IMR-90 (cell line): ENCODE results near the gene C11orf97. TPM values are rescaled to one million over a fixed set of nuclear protein-coding genes. Genes with fewer than 3 reads are reported as not detected.

Experiments
- ATAC-seq: fragments of 200-7000 bp; cut with Tn5 transposase; 2 replicates; pipeline ENCODE4 v1.9.1; 2020; ENCODE audit warnings: low read depth, mild to moderate bottlenecking, moderate library complexity
- BruUV-seq: library from RNA; stranded (reverse); fragments of 400-500 nt; replicated peaks from 2 replicates; lab custom pipeline; 2021; lab: Mats Ljungman, UMichigan
- CTCF ChIA-PET: fragments of 300-600 bp; formaldehyde crosslinking; extraction: SDS; loops from one replicate; lab custom pipeline; 2021; ENCODE audit warnings: antibody characterized with exemption; lab: Yijun Ruan, JAX
- POLR2A ChIA-PET: fragments of 300-600 bp; sonication (Branson Sonifier 250); formaldehyde crosslinking; loops from one replicate; lab custom pipeline; 2022; ENCODE audit warnings: antibody characterized with exemption; ENCODE audit not compliant: unreplicated experiment; lab: Charles Lee
- DNase-seq: peaks from one replicate; pipeline ENCODE4 v3.0.0; 2013
- H2AFZ ChIP-seq: replicated peaks from 2 replicates; pipeline ENCODE3; 2013; ENCODE audit warnings: low read length, mild to moderate bottlenecking; ENCODE audit not compliant: poor library complexity
- H2AK5ac ChIP-seq: 2 replicates; pipeline ENCODE4 v1.6.1; 2013; ENCODE audit warnings: low read depth, low read length, inconsistent platforms
- H2AK9ac ChIP-seq: replicated peaks from 2 replicates; pipeline ENCODE3; 2013; ENCODE audit warnings: mild to moderate bottlenecking, low read depth, low read length, moderate library complexity; ENCODE audit not compliant: poor library complexity
- H2BK120ac ChIP-seq: 2 replicates; pipeline ENCODE4 v1.6.1; 2013; ENCODE audit warnings: low read depth, low read length, inconsistent platforms
- H2BK15ac ChIP-seq: 3 replicates; pipeline ENCODE4 v1.6.1; 2013; ENCODE audit warnings: low read depth, low read length, inconsistent platforms
- H2BK20ac ChIP-seq: 2 replicates; pipeline ENCODE4 v1.6.1; 2013; ENCODE audit warnings: low read depth, mild to moderate bottlenecking, inconsistent platforms, low read length, moderate library complexity
- H2BK5ac ChIP-seq: 2 replicates; pipeline ENCODE4 v1.6.1; 2013; ENCODE audit warnings: mild to moderate bottlenecking, low read depth, low read length, inconsistent platforms; ENCODE audit not compliant: poor library complexity, severe bottlenecking
- H3K14ac ChIP-seq: replicated peaks from 2 replicates; pipeline ENCODE4 v1.6.1; 2013; ENCODE audit warnings: low read depth, low read length, inconsistent platforms
- H3K18ac ChIP-seq: 2 replicates; pipeline ENCODE4 v1.6.1; 2013; ENCODE audit warnings: low read depth, low read length, control low read depth
- H3K23ac ChIP-seq: 2 replicates; pipeline ENCODE4 v1.6.1; 2013; ENCODE audit warnings: low read depth, low read length, inconsistent platforms
- H3K27ac ChIP-seq: 2 replicates; pipeline ENCODE4 v1.5.1; 2013; ENCODE audit warnings: mild to moderate bottlenecking, control low read depth, low read length; ENCODE audit not compliant: insufficient read depth
- H3K27me3 ChIP-seq: 2 replicates; pipeline ENCODE4 v1.6.1; 2013; ENCODE audit warnings: low read length; ENCODE audit not compliant: control insufficient read depth, insufficient read depth
- H3K36me3 ChIP-seq: 2 replicates; pipeline ENCODE4 v1.6.1; 2013; ENCODE audit warnings: low read length, mixed read lengths; ENCODE audit not compliant: control insufficient read depth, insufficient read depth
- H3K4ac ChIP-seq: 2 replicates; pipeline ENCODE4 v1.6.1; 2013; ENCODE audit warnings: low read depth, low read length, inconsistent platforms
- H3K4me1 ChIP-seq: 2 replicates; pipeline ENCODE4 v1.6.1; 2013; ENCODE audit warnings: low read length, mixed read lengths; ENCODE audit not compliant: control insufficient read depth, insufficient read depth
- H3K4me2 ChIP-seq: 2 replicates; pipeline ENCODE4 v1.6.1; 2013; ENCODE audit warnings: low read depth, mild to moderate bottlenecking, control low read depth, low read length, moderate library complexity
- H3K4me3 ChIP-seq: 2 replicates; pipeline ENCODE4 v1.5.1; 2013; ENCODE audit warnings: low read depth, mild to moderate bottlenecking, control low read depth, low read length, moderate library complexity; ENCODE audit not compliant: insufficient read depth
- H3K56ac ChIP-seq: 2 replicates; pipeline ENCODE4 v1.6.1; 2013; ENCODE audit warnings: low read length, inconsistent platforms; ENCODE audit not compliant: insufficient read depth; ENCODE audit errors: extremely low read depth
- H3K79me1 ChIP-seq, 2 experiments: 2 replicates each; pipeline ENCODE4 v1.6.1; 2013; ENCODE audit warnings: low read length in 2 of 2, inconsistent platforms in 1 of 2, low read depth in 1 of 2
- H3K9ac ChIP-seq: 2 replicates; pipeline ENCODE4 v1.6.1; 2013; ENCODE audit warnings: low read depth, low read length, control low read depth
- H3K9me1 ChIP-seq: 2 replicates; pipeline ENCODE4 v1.6.1; 2013; ENCODE audit warnings: low read length, inconsistent platforms; ENCODE audit not compliant: insufficient read depth
- H3K9me3 ChIP-seq: 2 replicates; pipeline ENCODE4 v1.6.1; 2013; ENCODE audit warnings: low read length; ENCODE audit not compliant: control insufficient read depth, insufficient read depth
- H4K20me1 ChIP-seq: 2 replicates; pipeline ENCODE4 v1.6.1; 2013; ENCODE audit warnings: low read length, inconsistent platforms; ENCODE audit not compliant: insufficient read depth
- H4K5ac ChIP-seq: 2 replicates; pipeline ENCODE4 v1.6.1; 2013; ENCODE audit warnings: mild to moderate bottlenecking, low read depth, low read length, control low read depth
- H4K8ac ChIP-seq, 2 experiments: 2 replicates each; pipeline ENCODE4 v1.6.1; 2013; ENCODE audit warnings: low read depth in 2 of 2, low read length in 2 of 2, control low read depth in 1 of 2, inconsistent platforms in 1 of 2
- H4K91ac ChIP-seq: 2 replicates; pipeline ENCODE4 v1.6.1; 2013; ENCODE audit warnings: low read depth, low read length, inconsistent platforms; ENCODE audit not compliant: insufficient read depth
- BHLHE40 ChIP-seq: fragments of 150-350 bp; IDR thresholded peaks from 2 replicates; pipeline ENCODE4 v1.6.1; 2016; ENCODE audit warnings: mild to moderate bottlenecking, low read depth, low read length
- CEBPB ChIP-seq: IDR thresholded peaks from 2 replicates; pipeline ENCODE4 v1.6.1; 2012; ENCODE audit warnings: low read depth, low read length, improper control_type of control experiment
- CHD1 ChIP-seq: IDR thresholded peaks from 2 replicates; pipeline ENCODE4 v1.6.1; 2012; ENCODE audit warnings: low read depth, low read length, improper control_type of control experiment
- ELK1 ChIP-seq: fragments of 150-350 bp; IDR thresholded peaks from 2 replicates; pipeline ENCODE4 v1.6.1; 2016; ENCODE audit warnings: low read depth, mild to moderate bottlenecking, low read length, moderate library complexity, borderline replicate concordance
- FOS ChIP-seq: fragments of 150-350 bp; IDR thresholded peaks from 2 replicates; pipeline ENCODE4 v1.6.1; 2016; ENCODE audit warnings: low read depth, low read length
- MAFK ChIP-seq: IDR thresholded peaks from 2 replicates; pipeline ENCODE4 v1.6.1; 2012; ENCODE audit warnings: low read depth, low read length, improper control_type of control experiment
- MAZ ChIP-seq: IDR thresholded peaks from 2 replicates; pipeline ENCODE4 v1.6.1; 2012; ENCODE audit warnings: low read depth, mild to moderate bottlenecking, low read length, improper control_type of control experiment, moderate library complexity, borderline replicate concordance
- MXI1 ChIP-seq: IDR thresholded peaks from 2 replicates; pipeline ENCODE4 v1.6.1; 2012; ENCODE audit warnings: low read depth, mild to moderate bottlenecking, low read length, moderate library complexity, borderline replicate concordance
- NFE2L2 ChIP-seq: fragments of 150-350 bp; IDR thresholded peaks from 2 replicates; pipeline ENCODE4 v1.6.1; 2016; ENCODE audit warnings: low read depth, mild to moderate bottlenecking, low read length
- POLR2A ChIP-seq: IDR thresholded peaks from 2 replicates; pipeline ENCODE4 v1.6.1; 2012; ENCODE audit warnings: mild to moderate bottlenecking, low read depth, low read length
- RAD21 ChIP-seq: IDR thresholded peaks from 2 replicates; pipeline ENCODE4 v1.6.1; 2012; ENCODE audit warnings: low read length, improper control_type of control experiment
- RCOR1 ChIP-seq: IDR thresholded peaks from 2 replicates; pipeline ENCODE4 v1.6.1; 2012; ENCODE audit warnings: mild to moderate bottlenecking, low read length, improper control_type of control experiment; ENCODE audit not compliant: insufficient replicate concordance
- RFX5 ChIP-seq: IDR thresholded peaks from 2 replicates; pipeline ENCODE4 v1.8.0; 2012; ENCODE audit warnings: low read depth, mild to moderate bottlenecking, low read length, moderate library complexity
- WGBS, 2 experiments: methylation state at CpG; one replicate each; pipeline versions ENCODE4 v1.1.5 to v1.1.7; 2013; ENCODE audit warnings: missing lambda C conversion rate in 2 of 2; ENCODE audit not compliant: insufficient read length in 1 of 2; ENCODE audit errors: extremely low coverage in 2 of 2; 5-methylcytosine and 5-hydroxymethylcytosine counted together
- dilution Hi-C: fragments of 300-500 bp; cut with HindIII; formaldehyde crosslinking; loops from one replicate; pipeline ENCODE4 v1.14.3; 2018; ENCODE audit warnings: low sequenced_read_pairs; ENCODE audit not compliant: unreplicated experiment
- in situ Hi-C: fragments of 300-500 bp; cut with MboI; formaldehyde crosslinking; loops from 3 replicates; pipeline ENCODE4 v1.14.3; 2019; ENCODE audit warnings: low sequenced_read_pairs, inconsistent platforms, mixed read lengths
- intact Hi-C: fragments of 100-400 bp; cut with micrococcal nuclease; formaldehyde crosslinking; loops from 2 replicates; pipeline ENCODE4 v1.10.0; 2022
- polyA plus RNA-seq, 3 experiments: library from polyadenylated mRNA; depleted of rRNA; stranded (reverse); fragments of >200 nt; gene quantifications; 2 replicates each; pipeline ENCODE4 v1.2.3, GENCODE V29; 2012; ENCODE audit warnings: low replicate concordance in 1 of 3
- total RNA-seq: library from RNA; depleted of rRNA; stranded (reverse); fragments of >200 nt; gene quantifications from 2 replicates; pipeline ENCODE4 v1.2.3, GENCODE V29; 2012
- TF ChIP-seq, protein P1 (sequence below): fragments of 150-350 bp; IDR thresholded peaks from 2 replicates; pipeline ENCODE4 v1.6.1; 2017; ENCODE audit warnings: mild to moderate bottlenecking, antibody characterized with exemption, low read length, low read depth
- TF ChIP-seq, protein P2 (sequence below): conservative IDR thresholded peaks from 2 replicates; pipeline ENCODE4 v1.5.1; 2012; ENCODE audit warnings: mild to moderate bottlenecking, low read depth, low read length, improper control_type of control experiment

The C11orf97 gene
- total and polyA plus RNA-seq, 2 of the 4 experiments (the other 2 are of a cell fraction), result not detected

GRCh38 chr11:94568200-94568599 lies 55.9 kb downstream of the C11orf97 start:
- no TSS peak for BruUV-seq
- no peak overlapping the region for H3K4me3 ChIP-seq
- TF ChIP-seq MAFK (no peak), NFE2L2 (no peak), CHD1 (no peak), ELK1 (no peak), FOS (no peak), CEBPB (no peak), BHLHE40 (no peak), RCOR1 (no peak), MXI1 (no peak), POLR2A (no peak), RAD21 (no peak), RFX5 (no peak), MAZ (no peak)
- TF ChIP-seq, protein P1, sequence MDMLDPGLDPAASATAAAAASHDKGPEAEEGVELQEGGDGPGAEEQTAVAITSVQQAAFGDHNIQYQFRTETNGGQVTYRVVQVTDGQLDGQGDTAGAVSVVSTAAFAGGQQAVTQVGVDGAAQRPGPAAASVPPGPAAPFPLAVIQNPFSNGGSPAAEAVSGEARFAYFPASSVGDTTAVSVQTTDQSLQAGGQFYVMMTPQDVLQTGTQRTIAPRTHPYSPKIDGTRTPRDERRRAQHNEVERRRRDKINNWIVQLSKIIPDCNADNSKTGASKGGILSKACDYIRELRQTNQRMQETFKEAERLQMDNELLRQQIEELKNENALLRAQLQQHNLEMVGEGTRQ, result no peak
- TF ChIP-seq, protein P2, sequence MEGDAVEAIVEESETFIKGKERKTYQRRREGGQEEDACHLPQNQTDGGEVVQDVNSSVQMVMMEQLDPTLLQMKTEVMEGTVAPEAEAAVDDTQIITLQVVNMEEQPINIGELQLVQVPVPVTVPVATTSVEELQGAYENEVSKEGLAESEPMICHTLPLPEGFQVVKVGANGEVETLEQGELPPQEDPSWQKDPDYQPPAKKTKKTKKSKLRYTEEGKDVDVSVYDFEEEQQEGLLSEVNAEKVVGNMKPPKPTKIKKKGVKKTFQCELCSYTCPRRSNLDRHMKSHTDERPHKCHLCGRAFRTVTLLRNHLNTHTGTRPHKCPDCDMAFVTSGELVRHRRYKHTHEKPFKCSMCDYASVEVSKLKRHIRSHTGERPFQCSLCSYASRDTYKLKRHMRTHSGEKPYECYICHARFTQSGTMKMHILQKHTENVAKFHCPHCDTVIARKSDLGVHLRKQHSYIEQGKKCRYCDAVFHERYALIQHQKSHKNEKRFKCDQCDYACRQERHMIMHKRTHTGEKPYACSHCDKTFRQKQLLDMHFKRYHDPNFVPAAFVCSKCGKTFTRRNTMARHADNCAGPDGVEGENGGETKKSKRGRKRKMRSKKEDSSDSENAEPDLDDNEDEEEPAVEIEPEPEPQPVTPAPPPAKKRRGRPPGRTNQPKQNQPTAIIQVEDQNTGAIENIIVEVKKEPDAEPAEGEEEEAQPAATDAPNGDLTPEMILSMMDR, result no peak
- intact Hi-C loops (no loop called here), dilution Hi-C loops (no loop called here), in situ Hi-C loops (no loop called here)
- H2AFZ ChIP-seq, result no peak overlapping the region
- no peaks in the 10 kb centered on the region for H3K9me3 ChIP-seq
- no peaks in the 10 kb centered on the region for H3K27me3 ChIP-seq
- no peak overlapping the region for H2BK20ac ChIP-seq
- peaks cover 3% of the 10 kb centered on the region for H3K9me1 ChIP-seq
- H3K9ac ChIP-seq, result no peak overlapping the region
- 100% methylated on average over 1 of the region's 5 CpGs; no CpG with 5 or more reads in 1 of the 2 experiments for WGBS, 2 experiments
- DNase-seq, result no peak
- H4K20me1 ChIP-seq, result no peaks in the 10 kb centered on the region
- no peak overlapping the region for H4K5ac ChIP-seq
- no peak overlapping the region for H2BK5ac ChIP-seq
- H2AK5ac ChIP-seq, result no peak overlapping the region
- CTCF ChIA-PET, result no interaction called here
- no peak overlapping the region for H4K8ac ChIP-seq
- no peak overlapping the region for H3K18ac ChIP-seq
- H3K79me1 ChIP-seq, result no peaks in the 10 kb centered on the region; a peak in 1 of 4 replicates
- H3K36me3 ChIP-seq, result no peaks in the 10 kb centered on the region
- H3K23ac ChIP-seq, result no peak overlapping the region
- H3K14ac ChIP-seq, result no peak overlapping the region
- no peak overlapping the region for H3K56ac ChIP-seq
- no peak overlapping the region for H3K4ac ChIP-seq
- H2AK9ac ChIP-seq, result no peak overlapping the region
- no peak overlapping the region for H4K91ac ChIP-seq
- H3K4me1 ChIP-seq, result peaks cover under 1% of the 10 kb centered on the region
- H3K4me2 ChIP-seq, result no peak overlapping the region
- H2BK120ac ChIP-seq, result no peak overlapping the region
- no peak overlapping the region for H3K27ac ChIP-seq
- no peak overlapping the region for H2BK15ac ChIP-seq
- POLR2A ChIA-PET, result no interaction called here
- no peak for ATAC-seq
